Spleen (tissue), 11 donors: ENCODE measurements around the gene SLC7A11. TPM values are rescaled to one million over a fixed set of nuclear protein-coding genes. Genes with fewer than 3 reads are reported as not detected.
A peak's percentile ranks its signal among the peaks of the same experiment; 100 is the strongest.

Experiments
- DNase-seq: peaks from one replicate; pipeline ENCODE4 v3.0.0-alpha.2; 2020
- H3K27ac ChIP-seq, 8 donors: fragments of 200-600 bp; sonication (generic) in 7 of 8; 1 replicate in 4 of 8; 2 replicates in 4 of 8; pipeline versions ENCODE4 v1.5.0 to v1.8.0; 2016 to 2021; ENCODE audit warnings: inconsistent platforms in 4 of 8, mild to moderate bottlenecking in 4 of 8, moderate library complexity in 1 of 8
- H3K27me3 ChIP-seq, 7 donors: fragments of 200-600 bp; sonication (generic) in 6 of 7; replicated peaks in 1 of 7; 1 replicate in 4 of 7; 2 replicates in 3 of 7; pipeline versions ENCODE4 v1.5.0 to v1.8.0; 2016 to 2021; ENCODE audit warnings: inconsistent platforms in 3 of 7, mild to moderate bottlenecking in 1 of 7
- H3K36me3 ChIP-seq, 6 donors: fragments of 200-600 bp; sonication (generic) in 5 of 6; 1 replicate in 4 of 6; 2 replicates in 2 of 6; pipeline versions ENCODE4 v1.5.0 to v1.8.0; 2016 to 2021; ENCODE audit warnings: inconsistent platforms in 2 of 6
- H3K4me1 ChIP-seq, 6 donors: fragments of 200-600 bp; sonication (generic) in 5 of 6; 1 replicate in 3 of 6; 2 replicates in 3 of 6; pipeline versions ENCODE4 v1.5.0 to v1.8.0; 2016 to 2021; ENCODE audit warnings: inconsistent platforms in 3 of 6
- H3K4me3 ChIP-seq, 8 donors: fragments of 200-600 bp; sonication (generic) in 7 of 8; 1 replicate in 4 of 8; 2 replicates in 4 of 8; pipeline versions ENCODE4 v1.5.0 to v1.8.0; 2016 to 2021; ENCODE audit warnings: inconsistent platforms in 4 of 8, mild to moderate bottlenecking in 4 of 8, moderate library complexity in 2 of 8
- H3K9me3 ChIP-seq, 8 donors: fragments of 200-600 bp; sonication (generic) in 7 of 8; 1 replicate in 4 of 8; 2 replicates in 4 of 8; pipeline versions ENCODE4 v1.5.0 to v1.8.0; 2016 to 2021; ENCODE audit warnings: inconsistent platforms in 4 of 8
- POLR2A ChIP-seq, 3 donors: fragments of 450-650 bp; IDR thresholded peaks; one replicate each; pipeline ENCODE4 v1.5.1; 2017; ENCODE audit warnings: antibody characterized with exemption in 3 of 3, mild to moderate bottlenecking in 1 of 3
- POLR2AphosphoS5 ChIP-seq, 3 donors: sonication (generic); formaldehyde crosslinking; IDR thresholded peaks; one replicate each; pipeline ENCODE4 v1.5.1; 2017; ENCODE audit warnings: antibody characterized with exemption in 3 of 3
- WGBS, 5 donors: extraction: QIAGEN DNeasy Blood & Tissue Kit in 3 of 5; methylation state at CpG; one replicate each; pipeline versions ENCODE4 v1.1.5 to v1.1.7; 2013 to 2018; 5-methylcytosine and 5-hydroxymethylcytosine counted together
- intact Hi-C: fragments of 100-400 bp; cut with DNase I; formaldehyde crosslinking; loops from one replicate; pipeline ENCODE4 v1.15.0; 2023; ENCODE audit warnings: low total_unique reads
- polyA plus RNA-seq, 3 donors: library from polyadenylated mRNA; stranded (reverse); fragments of 200-250 nt; gene quantifications; one replicate each; pipeline ENCODE4 v1.2.1, GENCODE V29; 2013
- total RNA-seq, 7 donors: library from RNA; depleted of rRNA in 3 of 7; stranded (reverse); fragments of >200 nt in 3 of 7; fragmentation: NEBNext Ultra II Directional in 4 of 7; extraction: Animal tissue kit (Norgen Biotek cat#: 25700) in 4 of 7; gene quantifications; one replicate each; pipeline versions ENCODE4 v1.1.0 to v1.2.1, GENCODE V29; 2016 to 2021
- TF ChIP-seq, protein P1 (sequence below), 11 experiments: fragments of 200-600 bp in 7 of 11; fragments of 450-650 bp in 4 of 11; sonication (generic) in 4 of 11; IDR thresholded peaks in 8 of 11; conservative IDR thresholded peaks in 3 of 11; 1 replicate in 7 of 11; 2 replicates in 4 of 11; pipeline versions ENCODE4 v1.4.0 to v1.8.0; 2016 to 2021; ENCODE audit warnings: antibody characterized with exemption in 11 of 11, inconsistent platforms in 4 of 11, mild to moderate bottlenecking in 1 of 11
- donor health status: healthy with polysubstance abuse.
- donor health status: DM: no; HTN: no; CAD: no; lungs with moderate emphysema.
- donor health status: DM: no; HTN: no; CAD: no.
- donor health status: Bipolar disorder and iron deficiency.
- donor health status: healthy.
- donor health status: DM: no; HTN: no; CAD: no.
- donor health status: DM: yes; HTN: yes; CAD: no.

Gene SLC7A11
- total and polyA plus RNA-seq, 10 donors = 0.13 to 2.1 (median 0.52) TPM

DNA sequence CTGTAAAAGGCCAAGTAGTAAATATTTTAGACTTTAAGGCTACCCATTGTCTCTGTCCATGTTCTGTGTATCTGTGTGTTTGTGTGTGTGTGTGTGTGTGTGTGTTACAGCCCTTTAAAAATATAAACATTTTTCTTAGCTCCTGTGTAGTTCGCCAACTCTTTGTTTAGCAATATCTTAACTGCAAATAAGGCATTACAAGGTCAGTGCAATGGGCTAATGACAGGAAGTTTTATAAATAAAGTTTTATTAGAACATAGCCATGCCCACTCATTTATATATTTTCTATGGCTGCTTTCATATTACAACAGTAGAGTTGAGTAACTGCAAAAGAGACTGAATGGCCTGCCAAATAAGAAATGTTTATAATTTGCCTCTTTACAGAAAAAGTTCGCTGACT is 5.9 kb upstream of the SLC7A11 start:
- H3K36me3 ChIP-seq = no peaks in the 10 kb centered on the region
- H3K27me3 ChIP-seq = no peaks in the 10 kb centered on the region
- no peak overlapping the region for H3K4me3 ChIP-seq
- no peak for DNase-seq
- no peaks in the 10 kb centered on the region for H3K4me1 ChIP-seq
- WGBS, 5 donors = 86 to 94% (median 91%) methylated on average over 2 of the region's 2 CpGs
- intact Hi-C loops = no loop called here
- no peak overlapping the region for H3K27ac ChIP-seq
- no peak for TF ChIP-seq POLR2A (IDR thresholded peaks at IDR 0.05)
- no peak for TF ChIP-seq POLR2AphosphoS5 (IDR thresholded peaks at IDR 0.05)
- H3K9me3 ChIP-seq = no peaks in the 10 kb centered on the region

DNA sequence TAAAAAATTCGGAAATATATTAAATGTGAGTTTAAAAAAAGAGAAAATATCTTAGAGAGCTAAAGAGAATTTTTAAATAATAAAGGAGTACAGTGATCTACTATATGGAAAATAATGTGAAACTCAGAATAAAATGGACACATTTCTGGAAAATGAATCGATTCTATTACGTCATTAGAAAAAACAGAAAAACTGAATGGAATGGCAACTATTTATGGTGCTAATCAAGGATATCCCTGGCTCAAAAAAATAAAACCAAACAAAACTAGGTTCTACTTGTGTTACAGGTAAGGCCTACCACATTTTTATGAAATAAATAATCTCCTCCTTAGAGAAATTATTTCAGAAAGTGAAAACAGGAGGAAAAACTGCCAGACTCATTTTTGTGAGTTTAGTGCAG is 5.5 kb upstream of the SLC7A11 start:
- TF ChIP-seq, protein P1, sequence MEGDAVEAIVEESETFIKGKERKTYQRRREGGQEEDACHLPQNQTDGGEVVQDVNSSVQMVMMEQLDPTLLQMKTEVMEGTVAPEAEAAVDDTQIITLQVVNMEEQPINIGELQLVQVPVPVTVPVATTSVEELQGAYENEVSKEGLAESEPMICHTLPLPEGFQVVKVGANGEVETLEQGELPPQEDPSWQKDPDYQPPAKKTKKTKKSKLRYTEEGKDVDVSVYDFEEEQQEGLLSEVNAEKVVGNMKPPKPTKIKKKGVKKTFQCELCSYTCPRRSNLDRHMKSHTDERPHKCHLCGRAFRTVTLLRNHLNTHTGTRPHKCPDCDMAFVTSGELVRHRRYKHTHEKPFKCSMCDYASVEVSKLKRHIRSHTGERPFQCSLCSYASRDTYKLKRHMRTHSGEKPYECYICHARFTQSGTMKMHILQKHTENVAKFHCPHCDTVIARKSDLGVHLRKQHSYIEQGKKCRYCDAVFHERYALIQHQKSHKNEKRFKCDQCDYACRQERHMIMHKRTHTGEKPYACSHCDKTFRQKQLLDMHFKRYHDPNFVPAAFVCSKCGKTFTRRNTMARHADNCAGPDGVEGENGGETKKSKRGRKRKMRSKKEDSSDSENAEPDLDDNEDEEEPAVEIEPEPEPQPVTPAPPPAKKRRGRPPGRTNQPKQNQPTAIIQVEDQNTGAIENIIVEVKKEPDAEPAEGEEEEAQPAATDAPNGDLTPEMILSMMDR (IDR thresholded peaks at IDR 0.05 in 8 of 11, conservative IDR thresholded peaks at IDR 0.05 in 3 of 11) = no peak
- no peak for TF ChIP-seq POLR2A (IDR thresholded peaks at IDR 0.05)
- TF ChIP-seq POLR2AphosphoS5 (IDR thresholded peaks at IDR 0.05) = no peak
- H3K27ac ChIP-seq = no peak overlapping the region
- no peaks in the 10 kb centered on the region for H3K36me3 ChIP-seq
- peaks cover 0 to 4% (median 1%) of the 10 kb centered on the region in 6 donors for H3K4me1 ChIP-seq
- no peaks in the 10 kb centered on the region for H3K9me3 ChIP-seq
- H3K4me3 ChIP-seq = no peak overlapping the region
- 92 to 98% (median 94%) methylated on average over 3 of the region's 3 CpGs for WGBS, 5 donors
- no peak for DNase-seq
- no peaks in the 10 kb centered on the region for H3K27me3 ChIP-seq
- intact Hi-C loops = no loop called here

DNA sequence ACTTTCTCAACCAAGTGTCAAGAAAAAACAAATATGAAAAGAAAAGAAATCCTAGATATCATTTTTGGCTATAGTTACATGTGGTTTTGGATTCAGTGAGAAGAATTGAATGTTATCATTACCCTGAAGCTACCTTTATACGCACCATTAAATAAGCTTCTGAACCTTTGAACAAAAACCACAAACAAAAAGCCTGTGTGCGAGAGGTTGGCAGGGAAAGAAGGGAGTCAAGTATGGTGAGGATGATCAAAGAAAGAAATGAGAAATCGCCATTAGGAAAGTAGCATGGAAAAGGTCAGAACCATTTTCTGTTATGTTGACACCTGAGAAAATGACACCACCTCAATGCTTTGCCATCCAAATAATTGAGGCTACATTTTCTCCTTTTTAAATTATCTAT is 1.2 kb upstream of the SLC7A11 start:
- no peak overlapping the region for H3K27ac ChIP-seq
- WGBS, 5 donors = 72 to 91% (median 89%) methylated on average over 3 of the region's 3 CpGs
- H3K4me3 ChIP-seq = no peak overlapping the region
- peaks cover 0 to 18% (median 11%) of the 10 kb centered on the region in 6 donors for H3K4me1 ChIP-seq
- no peaks in the 10 kb centered on the region for H3K27me3 ChIP-seq
- no peaks in the 10 kb centered on the region for H3K9me3 ChIP-seq
- intact Hi-C loops = no loop called here
- no peaks in the 10 kb centered on the region for H3K36me3 ChIP-seq
- no peak for TF ChIP-seq POLR2A (IDR thresholded peaks at IDR 0.05)
- TF ChIP-seq, protein P1 (IDR thresholded peaks at IDR 0.05 in 8 of 11, conservative IDR thresholded peaks at IDR 0.05 in 3 of 11) = no peak
- TF ChIP-seq POLR2AphosphoS5 (IDR thresholded peaks at IDR 0.05) = no peak
- no peak for DNase-seq

DNA sequence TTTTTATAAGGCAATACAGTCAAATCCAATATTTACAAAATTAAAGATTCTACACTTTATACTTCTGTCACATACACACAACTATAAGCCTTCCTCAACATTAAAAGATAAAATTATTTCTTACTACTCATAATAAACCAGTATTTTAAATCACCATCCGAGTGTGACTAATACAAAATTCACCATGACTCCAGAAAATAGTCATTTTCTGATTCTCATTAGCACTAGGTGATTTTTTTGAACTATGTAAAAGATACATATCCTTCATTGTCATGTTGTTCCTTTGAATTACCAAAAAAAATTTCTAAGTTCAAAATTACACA is 646 bp upstream of the SLC7A11 start:
- Histone ChIP-seq H3K4me1 (peaks cover 0 to 18% (median 11%) of the 10 kb centered on the region in 6 donors), H3K36me3 (no peaks in the 10 kb centered on the region), H3K27ac (peak overlapping the region in 7 of 8 donors; percentile 10 to 82 (median 53)), H3K4me3 (peak overlapping the region in 3 of 8 donors; percentile 11 to 60 (median 22)), H3K27me3 (no peaks in the 10 kb centered on the region), H3K9me3 (no peaks in the 10 kb centered on the region)
- DNase-seq = no peak
- intact Hi-C loops = no loop called here
- WGBS, 5 donors = 30 to 80% (median 64%) methylated on average over 1 of the region's 1 CpG
- TF ChIP-seq, protein P1 (IDR thresholded peaks at IDR 0.05 in 8 of 11, conservative IDR thresholded peaks at IDR 0.05 in 3 of 11) = no peak
- no peak for TF ChIP-seq POLR2AphosphoS5 (IDR thresholded peaks at IDR 0.05)
- no peak for TF ChIP-seq POLR2A (IDR thresholded peaks at IDR 0.05)
